ENCODE results near the gene RGL4.
"Not testable (repeated sequence)": the region's sequence is repeated elsewhere in the genome, so short reads cannot be mapped to it uniquely, and the experiment has no call there.

The RGL4 gene, protein sequence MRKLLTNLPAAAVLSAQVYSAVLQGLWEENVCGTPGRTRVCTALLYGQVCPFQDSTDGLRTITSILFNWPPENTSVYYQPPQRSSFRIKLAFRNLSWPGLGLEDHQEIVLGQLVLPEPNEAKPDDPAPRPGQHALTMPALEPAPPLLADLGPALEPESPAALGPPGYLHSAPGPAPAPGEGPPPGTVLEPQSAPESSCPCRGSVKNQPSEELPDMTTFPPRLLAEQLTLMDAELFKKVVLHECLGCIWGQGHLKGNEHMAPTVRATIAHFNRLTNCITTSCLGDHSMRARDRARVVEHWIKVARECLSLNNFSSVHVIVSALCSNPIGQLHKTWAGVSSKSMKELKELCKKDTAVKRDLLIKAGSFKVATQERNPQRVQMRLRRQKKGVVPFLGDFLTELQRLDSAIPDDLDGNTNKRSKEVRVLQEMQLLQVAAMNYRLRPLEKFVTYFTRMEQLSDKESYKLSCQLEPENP

DNA sequence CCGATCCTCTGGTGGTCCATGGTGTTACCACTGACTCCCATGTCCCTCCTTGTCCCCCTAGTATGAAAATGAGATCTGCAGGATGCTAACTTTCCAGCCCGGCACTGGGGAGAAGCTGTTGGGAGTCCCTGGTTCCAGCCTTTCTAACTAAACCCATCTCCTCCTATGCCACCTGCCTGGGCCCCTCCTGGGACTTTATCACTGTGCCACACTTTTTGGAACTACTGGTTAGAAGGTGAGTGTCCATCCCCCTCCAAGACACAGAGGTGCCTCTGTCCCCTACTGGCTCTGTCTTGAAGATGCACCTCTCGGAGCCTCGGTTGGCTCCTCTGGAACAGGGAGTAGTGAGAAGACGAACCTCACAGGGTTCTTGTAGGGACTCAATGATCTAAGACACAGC, at the start of gene RGL4:
Gene RGL4 (plus strand): TSS at position 301 of the 400 bp plus-strand sequence. CDS start 1,018 bp downstream, outside the sequence.
- no peak for DNase-seq

DNA sequence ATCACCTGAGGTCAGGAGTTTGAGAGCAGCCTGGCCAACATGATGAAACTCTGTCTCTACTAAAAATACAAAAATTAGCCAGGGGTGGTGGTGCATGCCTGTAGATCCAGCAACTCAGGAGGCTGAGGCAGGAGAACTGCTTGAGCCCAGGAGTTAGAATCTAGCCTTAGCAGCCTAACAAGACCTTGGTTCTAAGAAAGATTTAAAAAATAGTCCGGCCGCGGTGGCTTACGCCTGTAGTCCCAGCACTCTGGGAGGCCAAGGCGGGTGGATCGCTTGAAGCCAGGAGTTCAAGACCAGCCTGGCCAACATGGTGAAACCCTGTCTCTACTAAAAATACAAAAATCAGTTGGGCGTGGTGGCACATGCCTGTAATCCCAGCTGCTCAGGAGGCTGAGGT, 44.3 kb upstream of the RGL4 start:
- not testable (repeated sequence) for DNase-seq

DNA sequence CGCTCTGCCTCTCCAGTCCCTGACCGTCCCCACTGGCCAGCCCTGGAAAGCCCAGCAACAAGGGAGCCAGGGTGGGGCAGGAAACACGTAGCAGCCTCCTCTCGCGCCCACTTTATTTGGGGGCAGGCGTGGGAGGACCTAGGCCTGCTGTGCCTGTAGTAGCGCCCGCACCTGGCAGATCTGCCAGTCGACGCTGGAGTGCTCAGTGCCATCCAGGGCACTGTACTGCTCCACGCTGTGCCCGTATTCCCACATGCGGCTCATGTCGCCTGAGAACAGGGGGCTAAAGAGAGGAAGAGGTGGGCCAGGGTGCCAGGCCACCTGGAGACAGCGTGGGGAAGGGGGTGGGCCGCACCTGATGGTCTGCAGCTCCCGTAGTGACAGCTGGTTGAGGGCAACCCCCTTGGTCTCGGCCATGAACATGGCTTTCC, 41.7 kb upstream of the RGL4 start:
- no peak for DNase-seq

DNA sequence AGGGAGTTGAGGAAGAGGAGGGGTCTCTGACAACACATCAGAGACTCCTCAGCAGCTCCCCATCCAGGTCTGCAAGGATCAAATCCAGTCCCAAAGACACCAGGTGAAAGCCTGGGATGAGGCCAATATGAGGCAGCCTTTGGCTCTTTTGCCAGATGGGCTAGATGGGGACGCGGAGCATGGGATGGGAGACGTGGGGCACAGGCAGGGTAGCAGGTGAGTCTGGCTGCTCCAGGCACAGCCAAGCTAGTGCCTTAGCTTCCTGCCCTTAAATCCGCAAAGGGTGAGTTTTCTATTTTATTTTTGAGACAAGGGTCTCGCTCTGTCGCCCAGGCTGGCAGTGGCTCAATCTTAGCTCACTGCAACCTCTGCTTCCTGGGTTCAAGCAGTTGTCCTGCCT, 39.1 kb upstream of the RGL4 start:
- no peak for DNase-seq

DNA sequence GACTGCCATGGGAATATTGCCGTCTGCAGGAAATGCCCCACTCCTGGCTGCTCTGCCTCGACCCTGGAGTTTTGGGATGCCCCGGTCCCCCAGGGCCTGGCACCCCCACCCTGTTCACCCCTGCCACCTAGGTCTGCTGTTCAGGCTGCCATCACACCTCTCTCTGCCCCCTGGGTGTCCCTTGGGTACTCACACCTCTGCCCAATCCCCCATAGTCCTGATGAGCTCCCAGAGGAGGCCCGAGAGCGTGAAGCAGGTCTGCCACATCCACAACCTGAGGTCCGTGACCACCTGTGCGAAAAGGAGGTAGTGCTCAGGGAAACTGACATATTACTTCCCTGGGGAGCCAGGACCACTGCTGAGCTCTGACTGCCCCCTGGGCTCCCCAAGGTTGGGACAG, 38.5 kb upstream of the RGL4 start:
- no peak for DNase-seq

DNA sequence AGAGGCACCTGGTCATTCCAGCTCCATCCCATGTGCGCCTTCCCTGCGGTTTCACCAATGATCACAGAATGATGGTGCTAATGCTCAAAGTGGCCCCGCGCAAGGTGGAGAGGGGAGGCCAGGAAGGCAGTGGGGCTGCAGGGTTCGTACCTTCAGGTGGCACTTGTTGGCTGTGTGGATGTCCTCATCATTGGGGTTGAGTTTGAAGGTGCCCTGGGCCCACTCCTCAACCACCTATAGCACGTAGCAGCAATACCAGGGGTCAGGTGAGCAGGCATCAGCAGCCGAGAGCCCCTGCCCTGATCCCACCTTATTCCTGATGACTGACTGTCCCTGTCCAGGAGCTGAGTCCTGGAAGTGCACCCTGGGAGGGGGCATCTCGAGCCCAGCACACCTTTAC, 38.1 kb upstream of the RGL4 start:
- no peak for DNase-seq

DNA sequence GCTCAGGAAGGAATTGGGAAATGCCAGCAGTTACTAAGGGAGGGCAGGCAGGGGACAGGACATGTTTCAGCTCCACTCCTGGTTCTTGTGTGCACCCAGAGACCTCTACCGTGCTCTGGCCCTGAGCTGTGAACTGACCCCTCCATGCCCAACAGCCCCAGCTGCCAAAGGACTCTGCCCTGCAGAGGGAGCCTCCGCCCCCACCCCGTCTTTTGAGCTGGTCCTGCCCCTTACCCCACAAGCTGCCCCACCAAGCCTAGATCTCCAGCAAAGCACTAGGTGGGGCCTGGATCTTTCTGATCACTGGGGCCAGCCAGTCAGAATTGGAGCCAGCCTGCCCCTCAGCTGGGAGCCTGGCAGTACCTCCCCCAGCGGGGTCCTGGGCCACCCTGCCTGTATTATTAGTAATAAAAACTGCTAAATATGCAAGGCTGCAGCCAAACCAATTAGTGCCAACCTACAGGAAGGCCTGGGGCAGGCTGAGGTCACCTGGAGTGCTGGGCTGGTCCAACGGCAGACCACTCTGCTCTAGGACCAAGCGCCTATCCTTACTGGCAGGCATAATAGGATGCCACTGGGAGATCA, 34.8 kb upstream of the RGL4 start:
- DNase-seq: no peak

DNA sequence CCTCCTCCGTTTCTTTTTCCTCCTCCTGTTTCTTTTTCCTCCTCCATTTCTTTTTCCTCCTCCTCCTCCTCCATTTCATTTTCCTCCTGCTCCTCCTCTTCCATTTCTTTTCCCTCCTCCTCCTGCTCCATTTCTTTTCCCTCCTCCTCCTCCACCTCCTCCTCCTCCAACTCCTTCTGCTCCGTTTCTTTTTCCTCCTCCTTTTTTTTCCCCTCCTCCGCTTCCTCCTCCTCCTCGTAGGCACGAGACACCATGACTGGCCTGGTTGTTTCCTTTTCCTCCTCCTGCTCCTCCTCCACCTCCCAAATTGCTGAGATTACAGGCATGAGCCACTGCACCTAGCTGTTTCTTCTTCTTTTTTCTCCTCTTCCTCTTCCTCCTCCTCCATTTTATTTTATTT, 33.1 kb upstream of the RGL4 start:
- DNase-seq: no peak

DNA sequence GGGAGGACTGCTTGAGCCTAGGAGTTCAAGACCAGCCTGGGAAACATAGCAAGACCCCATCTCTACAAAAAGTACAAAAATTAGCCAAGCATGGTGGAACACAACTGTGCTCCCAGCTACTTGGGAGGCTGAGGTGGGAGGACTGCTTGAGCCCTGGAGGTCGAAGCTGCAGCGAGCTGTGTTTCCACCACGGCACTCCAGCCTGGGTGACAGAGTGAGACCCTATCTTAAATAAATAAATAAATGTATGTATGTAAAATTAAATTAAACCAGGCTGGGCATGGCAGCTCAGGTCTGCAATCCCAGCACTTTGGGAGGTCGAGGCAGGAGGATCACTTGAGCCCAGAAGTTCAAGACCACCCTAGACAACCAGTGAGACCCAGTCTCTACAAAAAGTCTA, 30.4 kb upstream of the RGL4 start:
- not testable (repeated sequence) for DNase-seq

DNA sequence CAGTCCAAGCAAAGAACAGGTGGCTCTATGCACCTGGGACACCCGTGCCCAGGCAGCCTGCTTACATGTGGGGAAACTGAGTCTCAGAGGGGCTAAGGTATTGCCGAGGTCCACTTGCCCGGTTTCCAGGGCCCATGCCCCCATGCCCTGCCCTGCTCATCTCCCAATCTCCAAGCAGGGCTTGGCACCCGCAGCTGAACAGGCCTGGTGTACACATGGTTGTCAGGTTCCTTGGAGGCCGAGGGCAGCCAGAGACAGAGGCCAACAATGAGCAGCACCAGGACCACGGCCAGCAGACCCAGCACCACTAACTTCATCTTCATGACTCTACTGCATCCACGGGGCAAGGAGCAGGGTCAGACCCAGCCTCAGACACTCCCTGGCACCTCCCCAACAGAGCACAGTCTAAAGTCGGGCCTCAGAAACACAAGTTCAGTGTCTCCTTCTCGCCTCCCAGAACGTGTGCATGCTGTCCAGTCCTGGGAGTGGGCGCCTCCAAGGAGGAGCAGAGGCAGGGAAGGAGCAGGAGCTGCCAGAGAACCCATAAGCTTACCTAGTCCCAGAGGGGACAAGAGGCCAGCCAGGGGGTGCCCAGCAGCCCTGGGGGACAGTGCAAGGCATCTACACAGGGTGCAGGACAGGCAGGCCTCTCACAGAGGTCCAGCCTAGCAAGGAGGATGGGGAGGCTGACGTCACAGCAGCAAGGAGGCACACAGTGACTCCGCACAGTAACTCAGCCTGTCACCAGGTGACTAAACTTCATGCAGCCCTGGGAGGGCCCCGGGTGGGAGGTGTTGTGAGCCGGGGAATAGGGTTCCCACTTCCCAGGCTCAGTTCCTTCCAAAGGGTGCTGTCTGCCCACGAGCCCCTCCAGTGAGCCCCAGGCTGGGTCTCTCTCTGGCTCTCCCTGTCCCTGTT, 20.2 kb upstream of the RGL4 start:
- no peak for DNase-seq

DNA sequence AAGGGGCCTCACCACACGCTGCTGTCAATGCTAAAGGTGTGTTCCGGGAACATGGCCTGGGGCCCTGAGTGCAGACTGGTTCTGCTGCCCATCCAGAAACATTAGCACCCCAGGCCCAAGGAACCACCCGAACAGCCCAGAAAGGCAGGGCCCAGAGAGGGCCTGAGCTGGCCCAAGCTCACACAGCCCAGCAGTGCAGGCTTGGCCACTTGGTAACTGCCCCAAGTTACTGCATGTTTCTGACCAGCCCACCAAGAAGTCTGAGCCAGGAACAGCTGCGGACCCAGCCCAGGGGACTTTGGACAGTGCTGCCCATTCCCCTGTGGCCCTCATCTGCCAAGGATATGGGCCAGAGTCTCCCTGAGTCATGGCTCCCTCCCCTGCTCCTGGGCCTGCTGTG, 19.4 kb upstream of the RGL4 start:
- not testable (repeated sequence) for DNase-seq

DNA sequence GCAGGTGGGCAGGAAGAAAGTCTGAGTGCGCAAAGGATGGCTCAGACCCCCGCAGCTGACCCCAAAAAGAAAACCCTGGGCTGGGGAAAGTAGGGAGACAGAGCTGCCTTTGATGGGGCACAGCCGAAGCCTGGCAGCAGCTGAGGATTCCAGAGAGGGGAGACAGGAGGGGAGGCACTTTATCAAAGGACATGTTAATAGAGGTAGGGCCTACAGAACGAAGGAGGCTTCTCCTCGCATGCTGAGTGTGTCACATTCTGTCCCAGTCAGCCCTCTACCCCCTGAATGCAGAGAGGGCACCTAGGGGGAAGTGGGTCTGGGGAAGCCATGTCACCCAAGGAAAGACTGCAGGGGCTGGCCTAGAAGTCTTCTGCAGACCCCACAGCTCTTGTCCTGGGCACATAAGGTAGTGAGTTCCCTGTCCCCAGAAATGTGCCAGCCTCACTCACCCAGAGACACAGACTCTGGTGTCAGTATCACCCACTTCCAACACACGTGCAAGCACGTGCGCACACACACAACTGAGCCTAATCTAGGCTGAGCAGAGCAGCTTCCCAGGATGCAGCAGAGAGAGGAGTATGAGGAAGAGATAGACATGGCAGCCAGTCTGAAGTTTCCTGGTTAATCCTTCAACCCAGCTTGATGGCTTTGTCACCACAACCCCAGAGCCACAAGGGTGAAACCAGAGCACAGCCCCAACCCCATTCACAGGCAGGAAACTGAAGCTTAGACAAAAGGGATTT, 18.3 kb upstream of the RGL4 start:
- DNase-seq: not testable (repeated sequence)

DNA sequence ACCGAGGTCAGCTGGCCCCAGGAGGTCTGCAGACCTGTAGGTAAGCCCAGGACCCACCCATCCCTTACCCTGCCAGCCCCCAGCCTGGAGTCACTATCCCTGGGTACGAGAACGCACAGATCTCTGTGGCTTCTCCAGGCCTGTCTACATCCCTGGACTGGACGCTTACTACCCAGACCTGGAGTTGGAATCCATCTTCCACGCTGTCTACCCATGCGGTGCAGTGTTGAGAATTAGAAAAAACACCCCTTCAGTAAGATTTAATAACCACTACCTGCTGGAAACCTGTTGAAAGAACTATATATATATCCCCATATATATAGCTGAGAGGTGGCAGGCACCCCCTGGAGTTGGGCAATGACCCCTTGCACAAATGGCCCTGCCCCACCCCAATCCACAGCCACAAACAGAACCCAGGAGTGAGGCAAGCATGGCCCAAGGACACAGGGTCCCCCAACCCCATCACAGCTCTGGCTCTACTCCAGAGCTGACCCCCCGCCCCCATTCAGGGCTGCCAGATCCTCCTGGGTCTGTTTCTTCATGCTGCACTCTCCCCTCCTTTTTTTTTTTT, 17.7 kb upstream of the RGL4 start:
- DNase-seq: no peak

DNA sequence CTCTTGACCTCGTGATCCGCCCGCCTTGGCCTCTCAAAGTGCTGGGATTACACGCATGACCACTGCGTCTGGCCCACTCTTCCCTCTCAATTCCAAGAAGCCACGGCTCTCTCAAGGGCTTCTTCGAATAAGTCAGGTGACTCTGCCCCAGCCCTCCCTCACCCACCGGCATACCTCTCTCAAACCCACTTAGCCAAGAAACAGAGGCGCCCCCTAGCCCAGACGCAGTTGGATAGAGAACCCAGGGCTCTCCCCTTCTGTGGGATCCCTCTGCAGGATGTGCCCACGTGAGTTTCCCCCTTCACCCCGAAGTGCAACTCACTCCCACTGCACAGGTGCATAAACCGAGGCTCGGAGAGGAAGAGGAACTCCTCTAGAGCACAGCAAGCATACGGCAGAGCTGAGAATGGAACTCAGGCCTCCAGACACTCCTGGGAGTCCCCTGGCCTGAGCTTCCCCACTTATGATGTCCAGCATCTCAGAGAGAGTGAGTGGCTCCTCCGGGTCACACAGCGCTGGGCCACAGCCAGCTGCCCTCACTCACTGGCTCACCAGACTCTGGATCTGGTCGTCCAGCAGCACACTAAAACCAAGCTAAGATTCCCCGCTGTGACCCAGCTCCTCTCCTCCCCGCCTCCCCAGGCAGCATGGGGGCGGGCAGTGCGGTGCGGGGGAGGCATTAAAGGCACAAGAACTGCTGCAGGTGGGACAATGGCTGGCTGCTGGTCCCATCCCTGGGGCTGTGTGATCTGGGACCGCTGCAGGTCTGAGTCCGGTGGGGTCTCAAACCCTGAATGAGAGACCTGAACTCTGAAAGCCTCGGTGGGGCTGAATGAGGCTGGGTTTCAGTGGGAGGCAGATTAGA, 16.8 kb upstream of the RGL4 start:
- DNase-seq: no peak

DNA sequence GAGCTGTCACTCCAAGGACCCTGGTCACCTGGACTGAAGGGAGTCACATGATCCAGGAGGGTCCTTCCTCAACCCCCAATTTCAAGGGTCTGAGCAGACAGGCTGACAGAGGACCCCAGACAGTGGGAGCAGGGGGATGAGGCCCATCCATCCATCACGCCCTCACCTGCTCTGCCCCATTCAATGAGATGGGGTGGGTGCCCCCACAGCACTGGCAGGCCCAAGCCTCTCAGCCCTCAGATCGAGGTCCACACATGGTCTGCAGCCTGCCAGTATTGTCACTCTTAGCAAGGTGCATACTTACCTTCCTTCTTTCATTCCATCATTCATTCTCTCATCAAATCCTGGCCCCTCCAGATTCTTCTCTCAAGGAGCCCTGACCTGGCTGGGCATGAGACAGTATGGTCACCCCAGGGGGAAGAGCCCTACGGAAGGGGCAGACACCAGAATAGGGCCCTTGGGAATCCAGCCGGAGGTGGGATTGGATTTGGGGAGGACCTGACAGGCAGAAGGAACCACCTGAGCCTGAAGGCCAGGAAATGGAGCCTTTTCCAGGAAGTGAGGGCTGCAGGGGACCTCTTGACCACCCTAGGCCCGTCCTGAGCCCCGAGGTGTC, 15.8 kb upstream of the RGL4 start:
- DNase-seq: not testable (repeated sequence)

DNA sequence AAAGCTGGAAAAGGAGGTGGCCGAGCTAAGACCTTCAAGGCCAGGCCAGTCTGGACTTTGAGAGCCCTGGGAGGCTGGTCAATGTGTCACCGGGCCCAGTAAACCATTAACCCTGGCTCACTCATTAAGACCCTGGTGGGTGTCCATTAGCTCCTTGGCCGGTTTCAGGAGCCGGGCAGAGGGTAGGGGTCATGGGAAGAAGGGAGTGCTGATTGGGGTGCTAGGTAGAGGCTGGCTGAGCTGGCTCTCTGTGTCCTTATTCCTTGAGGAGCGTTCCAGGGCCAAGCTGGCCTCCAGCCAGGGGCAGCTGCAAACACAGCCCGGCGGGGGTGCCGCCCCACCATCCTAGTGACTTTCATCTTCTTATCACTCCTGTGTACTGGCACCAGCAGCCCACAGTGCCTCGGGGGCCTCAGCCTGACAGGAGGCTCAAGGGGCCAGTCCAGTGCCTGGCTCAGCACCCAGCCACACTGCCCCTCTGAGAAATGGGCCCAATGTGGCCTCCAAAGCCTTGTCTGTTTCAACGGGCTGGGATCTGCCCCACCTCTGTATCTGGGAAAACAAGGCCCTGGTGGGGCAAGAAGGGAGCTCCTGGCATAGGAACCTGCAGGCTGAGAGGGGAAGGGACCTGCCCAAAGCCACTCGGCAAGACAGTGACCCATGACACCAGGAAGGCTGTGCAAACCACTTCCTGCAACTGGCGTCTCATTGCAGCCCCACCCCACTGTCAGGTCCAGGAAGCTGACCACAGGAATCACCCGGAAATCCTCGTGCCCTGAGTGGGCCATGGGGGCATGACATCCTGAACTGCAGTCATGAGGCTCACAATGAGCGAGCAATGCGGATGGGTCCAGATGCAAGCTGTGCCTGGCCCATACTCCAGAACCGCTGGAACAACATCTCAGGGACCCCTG, 15.1 kb upstream of the RGL4 start:
- no peak for DNase-seq

DNA sequence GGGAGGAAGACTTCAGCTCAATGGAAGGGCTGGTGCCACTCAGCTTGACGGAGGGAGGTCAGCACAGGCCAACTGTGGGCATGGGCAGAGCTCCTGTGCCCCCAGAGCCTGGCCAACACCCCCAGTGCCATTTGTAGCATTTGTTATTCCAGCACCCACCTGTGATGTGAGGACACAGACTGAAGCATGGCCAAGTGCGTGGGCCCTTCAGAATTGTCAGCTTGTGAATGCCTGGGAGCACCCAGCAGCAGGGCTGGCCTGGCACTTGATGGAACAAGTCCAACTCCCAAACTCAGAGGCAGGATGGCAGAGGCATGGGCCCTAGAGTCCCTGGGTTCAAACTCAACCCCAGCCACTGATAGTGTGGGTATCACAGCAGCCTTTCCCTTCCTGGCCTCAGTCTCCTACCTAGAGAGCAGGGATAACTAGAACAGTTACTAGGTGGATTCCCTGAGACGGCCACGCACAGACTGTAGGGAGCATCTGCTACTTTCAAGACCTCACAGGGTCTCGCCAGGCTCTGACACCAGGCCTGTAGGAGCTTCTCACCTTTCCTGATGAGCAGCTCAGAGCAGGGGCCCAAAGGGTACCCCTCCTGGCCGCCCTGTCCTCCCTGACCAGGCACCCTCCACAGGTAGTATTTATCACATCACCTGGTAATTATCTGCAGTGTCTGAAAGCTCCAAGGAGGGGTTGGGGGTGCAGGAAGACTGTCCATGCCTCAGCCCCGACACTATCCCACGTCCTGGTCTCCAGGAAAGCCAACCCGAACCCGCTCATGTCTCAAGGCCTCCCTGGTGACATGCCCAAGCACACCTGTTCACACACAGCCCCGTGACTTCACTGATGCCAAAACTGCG, 13.7 kb upstream of the RGL4 start:
- DNase-seq: not testable (repeated sequence)

DNA sequence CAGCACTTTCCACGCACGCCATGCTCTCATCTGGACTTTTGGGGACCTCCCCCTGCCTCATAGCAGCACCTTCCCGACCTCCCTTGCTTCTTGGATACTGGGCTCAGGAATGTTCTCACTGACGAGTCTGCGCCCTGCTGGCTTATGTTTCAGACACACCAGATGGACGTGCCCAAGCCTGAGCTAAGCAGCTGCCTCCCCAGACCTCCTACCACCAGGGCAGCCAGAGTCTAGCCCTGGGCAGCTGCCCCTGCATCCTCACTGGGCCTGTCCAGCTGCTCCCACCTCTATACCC, 13.2 kb upstream of the RGL4 start:
- DNase-seq: no peak

DNA sequence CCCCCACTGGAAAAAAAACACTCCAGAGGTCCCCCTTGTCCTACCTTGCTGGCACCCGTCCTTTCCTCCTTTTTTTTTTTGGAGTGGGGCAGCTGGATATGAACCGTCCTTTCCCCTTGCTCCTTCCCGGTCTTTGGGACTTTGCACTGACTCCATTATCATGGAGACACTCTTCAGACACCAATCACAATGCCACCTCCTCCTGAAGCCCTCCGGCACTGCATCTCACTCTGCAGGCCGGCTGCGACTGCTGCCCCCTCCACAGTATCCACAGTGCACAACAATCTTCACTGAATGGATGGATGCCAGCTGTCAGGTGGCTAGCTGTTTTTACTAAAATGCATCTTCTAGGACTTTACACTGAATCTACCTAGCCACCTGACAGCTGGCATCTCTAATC, 12.7 kb upstream of the RGL4 start:
- DNase-seq: no peak
